Endothelial cell of umbilical vein (primary cell): ENCODE data around the gene MAD2L2. TPM values are rescaled to one million over a fixed set of nuclear protein-coding genes. Genes with fewer than 3 reads are reported as not detected.

Experiments used
- BruUV-seq: library from RNA; stranded (reverse); fragments of 400-500 nt; replicated peaks from 2 replicates; lab custom pipeline; 2021; lab: Mats Ljungman, UMichigan
- CTCF ChIA-PET: fragments of 300-600, 350-600 bp; sonication (Branson Sonifier 250); formaldehyde crosslinking; loops from one replicate; lab custom pipeline; 2021; ENCODE audit warnings: antibody characterized with exemption, inconsistent platforms; lab: Charles Lee
- POLR2A ChIA-PET: fragments of 300-600, 350-600 bp; sonication (Branson Sonifier 250); formaldehyde crosslinking; loops from one replicate; lab custom pipeline; 2021; ENCODE audit warnings: antibody characterized with exemption, inconsistent platforms; lab: Charles Lee
- DNase-seq: peaks from one replicate; pipeline ENCODE4 v3.0.0-alpha.2; 2011; ENCODE audit warnings: low read depth, low spot score
- FAIRE-seq: peaks from 2 replicates; lab custom pipeline; 2011; peaks lifted over from hg19 to GRCh38; lab: Jason Lieb, UNC
- H2AFZ ChIP-seq: 2 replicates; pipeline ENCODE4 v1.6.0; 2012; ENCODE audit warnings: low read depth, low read length, control low read depth, inconsistent platforms
- H3K27ac ChIP-seq: 2 replicates; pipeline ENCODE4 v1.5.1; 2011; ENCODE audit warnings: low read depth, mild to moderate bottlenecking, control low read depth, low read length, moderate library complexity; ENCODE audit not compliant: insufficient read depth
- H3K27me3 ChIP-seq, 2 experiments: 2 replicates each; pipeline versions ENCODE4 v1.6.0 to v1.6.1; 2011; ENCODE audit warnings: low read length in 2 of 2, mixed read lengths in 1 of 2; ENCODE audit not compliant: control insufficient read depth in 2 of 2, insufficient read depth in 2 of 2
- H3K36me3 ChIP-seq, 2 experiments: 2 replicates in 1 of 2; 3 replicates in 1 of 2; pipeline ENCODE4 v1.5.1; 2011; ENCODE audit warnings: low read length in 2 of 2, mild to moderate bottlenecking in 1 of 2, moderate library complexity in 1 of 2; ENCODE audit not compliant: control insufficient read depth in 2 of 2, insufficient read depth in 2 of 2; ENCODE audit errors: extremely low read depth in 1 of 2
- H3K4me1 ChIP-seq: 3 replicates; pipeline ENCODE4 v1.5.1; 2011; ENCODE audit warnings: mild to moderate bottlenecking, low read length; ENCODE audit not compliant: control insufficient read depth, insufficient read depth; ENCODE audit errors: extremely low read depth
- H3K4me2 ChIP-seq: 2 replicates; pipeline ENCODE4 v1.6.1; 2011; ENCODE audit warnings: low read length, control low read depth, mixed read lengths; ENCODE audit not compliant: insufficient read depth
- H3K4me3 ChIP-seq, 3 experiments: fragments of 200-600 bp in 1 of 3; sonication (generic), shearing (Covaris generic) in 1 of 3; replicated peaks in 1 of 3; 2 replicates each; pipeline ENCODE4 v1.5.1; 2011 to 2016; ENCODE audit warnings: control low read depth in 3 of 3, low read length in 3 of 3, mild to moderate bottlenecking in 2 of 3, inconsistent platforms in 1 of 3, low read depth in 1 of 3, moderate library complexity in 1 of 3; ENCODE audit not compliant: insufficient read depth in 1 of 3
- H3K79me2 ChIP-seq: 2 replicates; pipeline ENCODE4 v1.6.0; 2012; ENCODE audit warnings: low read length, inconsistent platforms; ENCODE audit not compliant: control insufficient read depth, insufficient read depth
- H3K9ac ChIP-seq: replicated peaks from 2 replicates; pipeline ENCODE3; 2011; ENCODE audit warnings: low read length, control low read depth; ENCODE audit not compliant: insufficient read depth; ENCODE audit errors: extremely low read depth
- H3K9me1 ChIP-seq: replicated peaks from 3 replicates; pipeline ENCODE4 v1.6.0; 2011; ENCODE audit warnings: mild to moderate bottlenecking, low read length; ENCODE audit not compliant: control insufficient read depth, insufficient read depth; ENCODE audit errors: extremely low read depth
- H3K9me3 ChIP-seq: replicated peaks from 2 replicates; pipeline ENCODE4 v1.5.1; 2012; ENCODE audit warnings: low read length, inconsistent platforms; ENCODE audit not compliant: control insufficient read depth, insufficient read depth
- H4K20me1 ChIP-seq: replicated peaks from 2 replicates; pipeline ENCODE3; 2011; ENCODE audit warnings: mild to moderate bottlenecking, low read length; ENCODE audit not compliant: control insufficient read depth, insufficient read depth; ENCODE audit errors: extremely low read depth
- CTCF ChIP-seq, 2 donors: IDR thresholded peaks; 1 replicate in 1 of 2; 2 replicates in 1 of 2; pipeline ENCODE4 v1.5.1; 2011; ENCODE audit warnings: low read length in 2 of 2, mild to moderate bottlenecking in 2 of 2, moderate library complexity in 2 of 2, control low read depth in 1 of 2, inconsistent platforms in 1 of 2, low read depth in 1 of 2; ENCODE audit not compliant: insufficient read depth in 1 of 2; ENCODE audit errors: extremely low read depth in 1 of 2
- EZH2 ChIP-seq: IDR thresholded peaks from 2 replicates; pipeline ENCODE4 v1.6.1; 2012; ENCODE audit warnings: borderline replicate concordance, low read depth, mild to moderate bottlenecking, moderate library complexity, low read length, inconsistent platforms; ENCODE audit not compliant: severe bottlenecking
- FOS ChIP-seq: IDR thresholded peaks from 2 replicates; pipeline ENCODE4 v1.6.1; 2011; ENCODE audit warnings: mild to moderate bottlenecking, low read length, moderate library complexity, borderline replicate concordance; ENCODE audit not compliant: insufficient read depth
- GATA2 ChIP-seq: IDR thresholded peaks from 2 replicates; pipeline ENCODE4 v1.7.0; 2011; ENCODE audit warnings: low read depth, mild to moderate bottlenecking, moderate library complexity, mixed read lengths, low read length; ENCODE audit not compliant: insufficient read length, insufficient read depth
- JUN ChIP-seq: IDR thresholded peaks from 2 replicates; pipeline ENCODE4 v1.6.1; 2011; ENCODE audit warnings: borderline replicate concordance, low read depth; ENCODE audit not compliant: insufficient read length, insufficient read depth
- MAX ChIP-seq: IDR thresholded peaks from 2 replicates; pipeline ENCODE4 v1.6.1; 2011; ENCODE audit not compliant: insufficient read depth, insufficient read length
- MYC ChIP-seq: IDR thresholded peaks from one replicate; pipeline ENCODE4 v1.6.1; 2011; ENCODE audit warnings: mild to moderate bottlenecking, low read depth, low read length
- POLR2A ChIP-seq: IDR thresholded peaks from 2 replicates; pipeline ENCODE4 v1.6.1; 2012; ENCODE audit warnings: low read depth, mild to moderate bottlenecking, control low read depth, low read length
- POLR2AphosphoS5 ChIP-seq: IDR thresholded peaks from 2 replicates; pipeline ENCODE4 v1.6.1; 2012; ENCODE audit warnings: low read depth, mild to moderate bottlenecking, control low read depth, low read length, moderate library complexity; ENCODE audit not compliant: insufficient read depth
- dilution Hi-C: fragments of 300-500 bp; cut with MboI; formaldehyde crosslinking; loops from one replicate; pipeline ENCODE4 v1.15.0; 2019; ENCODE audit warnings: low sequenced_read_pairs; ENCODE audit not compliant: extremely low pct_ligation_motif_present
- intact Hi-C: fragments of 100-400 bp; cut with micrococcal nuclease; formaldehyde crosslinking; loops from one replicate; pipeline ENCODE4 v1.10.0; 2022
- polyA plus RNA-seq, 4 experiments: library from polyadenylated mRNA; depleted of rRNA in 3 of 4; stranded (reverse) in 3 of 4; unstranded in 1 of 4; fragments of >200 nt; gene quantifications; 2 replicates each; pipeline versions ENCODE4 v1.2.1 to v1.2.3, GENCODE V29; 2011 to 2012; ENCODE audit warnings: missing spikeins in 1 of 4
- total RNA-seq: library from RNA; stranded (reverse); gene quantifications from 2 replicates; pipeline ENCODE4 v1.2.3, GENCODE V29; 2021

The MAD2L2 gene
- total and polyA plus RNA-seq, 2 donors (not counting 3 experiments of a cell fraction or from before 2014, with no cell fraction given), result 35.9 to 74.2 TPM

GRCh38 chr1:11695861-11696260 is 14.9 kb upstream of the MAD2L2 start:
- ChIA-PET CTCF (interaction anchor here (3.7 kb wide), 1 partner anchor 32 kb away, joined by 24 read pairs; the partner anchor contains the start of gene FBXO6), POLR2A (no interaction called here)
- Histone ChIP-seq H3K36me3 (no peaks in the 10 kb centered on the region), H3K4me1 (peaks cover 16% of the 10 kb centered on the region), H3K27ac (no peak overlapping the region), H3K9me1 (no peaks in the 10 kb centered on the region), H3K79me2 (no peaks in the 10 kb centered on the region), H4K20me1 (no peaks in the 10 kb centered on the region), H3K9ac (no peak overlapping the region), H3K4me2 (no peak overlapping the region), H3K4me3 (no peak overlapping the region), H2AFZ (no peak overlapping the region), H3K9me3 (no peaks in the 10 kb centered on the region), H3K27me3 (peaks cover 19 to 21% of the 10 kb centered on the region in 2 experiments)
- dilution Hi-C loops (no loop called here), intact Hi-C loops (no loop called here)
- DNase-seq (no peak), FAIRE-seq (no peak)
- BruUV-seq, result no TSS peak
- no peak for TF ChIP-seq MYC
- TF ChIP-seq EZH2, result no peak
- no peak for TF ChIP-seq CTCF (IDR thresholded peaks at IDR 0.05; ENCODE audit: extremely low read depth in 1 of 2, insufficient read depth in 1 of 2, low read depth in 1 of 2, low read length in 2 of 2)

GRCh38 chr1:11693917-11694316 is 13.0 kb upstream of the MAD2L2 start:
- Histone ChIP-seq H3K27ac (no peak overlapping the region), H3K9me1 (no peaks in the 10 kb centered on the region), H3K4me2 (no peak overlapping the region), H3K4me1 (peaks cover 19% of the 10 kb centered on the region), H3K9me3 (no peaks in the 10 kb centered on the region), H2AFZ (no peak overlapping the region), H3K27me3 (peaks cover 25 to 33% of the 10 kb centered on the region in 2 experiments), H3K79me2 (no peaks in the 10 kb centered on the region), H4K20me1 (no peaks in the 10 kb centered on the region), H3K4me3 (no peak overlapping the region), H3K36me3 (no peaks in the 10 kb centered on the region), H3K9ac (no peak overlapping the region)
- CTCF ChIA-PET, result interaction anchor here (1.4 to 3.7 kb wide), 6 partner anchors 12 to 44 kb away, joined by 3 to 24 read pairs (median 10); partner anchors contain the start of gene FBXO6
- DNase-seq (no peak), FAIRE-seq (no peak)
- no TSS peak for BruUV-seq
- intact Hi-C loops (loop anchor here (1.0 kb wide), 3 partner anchors 13 to 44 kb away; partner anchors contain the start of genes FBXO6 and MAD2L2), dilution Hi-C loops (no loop called here)
- no peak for TF ChIP-seq FOS
- no peak for TF ChIP-seq GATA2
- no peak for TF ChIP-seq JUN
- TF ChIP-seq MYC, result no peak
- no peak for TF ChIP-seq POLR2AphosphoS5
- TF ChIP-seq EZH2, result no peak
- no peak for TF ChIP-seq MAX
- no peak for TF ChIP-seq POLR2A
- no peak for TF ChIP-seq CTCF (IDR thresholded peaks at IDR 0.05; ENCODE audit: extremely low read depth in 1 of 2, insufficient read depth in 1 of 2, low read depth in 1 of 2, low read length in 2 of 2)
- POLR2A ChIA-PET, result interaction anchor here (0.5 kb wide), 1 partner anchor 174 kb away, joined by 4 read pairs; no protein-coding TSS in a partner anchor
